Subcutaneous abdominal adipose tissue (tissue), 5 donors: Measurements from ENCODE around the gene LTBR.

ENCODE experiments used
- H3K27ac ChIP-seq: one replicate; pipeline ENCODE4 v1.7.0; 2013; ENCODE audit warnings: low read depth, mild to moderate bottlenecking, inconsistent platforms, low read length, moderate library complexity
- H3K27me3 ChIP-seq, 5 donors: one replicate each; pipeline ENCODE4 v1.7.0; 2013; ENCODE audit warnings: low read length in 5 of 5, inconsistent platforms in 1 of 5; ENCODE audit not compliant: control insufficient read depth in 5 of 5, insufficient read depth in 4 of 5
- H3K36me3 ChIP-seq, 5 donors: one replicate each; pipeline ENCODE4 v1.7.0; 2013; ENCODE audit warnings: low read length in 5 of 5; ENCODE audit not compliant: control insufficient read depth in 5 of 5, insufficient read depth in 5 of 5
- H3K4me1 ChIP-seq, 5 donors: one replicate each; pipeline ENCODE4 v1.7.0; 2013; ENCODE audit warnings: low read length in 5 of 5, mild to moderate bottlenecking in 3 of 5, moderate library complexity in 1 of 5; ENCODE audit not compliant: control insufficient read depth in 5 of 5, insufficient read depth in 5 of 5
- H3K4me3 ChIP-seq, 5 donors: one replicate each; pipeline ENCODE4 v1.7.0; 2013; ENCODE audit warnings: low read length in 5 of 5, low read depth in 1 of 5
- H3K9ac ChIP-seq, 5 donors: one replicate each; pipeline ENCODE4 v1.7.0; 2013; ENCODE audit warnings: low read length in 5 of 5, mild to moderate bottlenecking in 4 of 5, moderate library complexity in 3 of 5
- H3K9me3 ChIP-seq, 5 donors: one replicate each; pipeline ENCODE4 v1.7.0; 2013; ENCODE audit warnings: low read length in 5 of 5; ENCODE audit not compliant: control insufficient read depth in 5 of 5
- donor health status: healthy.
- donor health status: healthy.
- donor health status: healthy.
- donor health status: healthy.
- donor health status: healthy.

LTBR gene

GRCh38 chr12:6394398-6394797 is 10.4 kb downstream of the LTBR start:
- Histone ChIP-seq H3K4me1 (peaks cover 0 to 10% (median 8%) of the 10 kb centered on the region in 5 donors), H3K9ac (no peak overlapping the region), H3K27ac (no peak overlapping the region), H3K9me3 (peaks cover 0 to 3% (median 0%) of the 10 kb centered on the region in 5 donors), H3K27me3 (no peaks in the 10 kb centered on the region), H3K4me3 (no peak overlapping the region), H3K36me3 (peaks cover 5 to 32% (median 21%) of the 10 kb centered on the region in 5 donors)

GRCh38 chr12:6396031-6396430 is 12.1 kb downstream of the LTBR start:
- peaks cover 3 to 18% (median 11%) of the 10 kb centered on the region in 5 donors for H3K36me3 ChIP-seq
- no peak overlapping the region for H3K27ac ChIP-seq
- no peaks in the 10 kb centered on the region for H3K27me3 ChIP-seq
- H3K9me3 ChIP-seq, result peaks cover 0 to 3% (median 0%) of the 10 kb centered on the region in 5 donors
- peaks cover 0 to 10% (median 8%) of the 10 kb centered on the region in 5 donors for H3K4me1 ChIP-seq
- no peak overlapping the region for H3K4me3 ChIP-seq
- no peak overlapping the region for H3K9ac ChIP-seq

- no peaks in the 10 kb centered on the region for H3K36me3 ChIP-seq
- no peaks in the 10 kb centered on the region for H3K9me3 ChIP-seq
- H3K4me1 ChIP-seq, result no peaks in the 10 kb centered on the region
- H3K9ac ChIP-seq, result no peak overlapping the region
- H3K27ac ChIP-seq, result no peak overlapping the region
- no peaks in the 10 kb centered on the region for H3K27me3 ChIP-seq
- H3K4me3 ChIP-seq, result no peak overlapping the region
Observed at GRCh38 chr12:6399884-6400644, 16.1 kb downstream of the LTBR start.

- Histone ChIP-seq H3K27me3 (no peaks in the 10 kb centered on the region), H3K27ac (no peak overlapping the region), H3K4me1 (no peaks in the 10 kb centered on the region), H3K9ac (no peak overlapping the region), H3K36me3 (no peaks in the 10 kb centered on the region), H3K4me3 (no peak overlapping the region), H3K9me3 (no peaks in the 10 kb centered on the region)
Observed at GRCh38 chr12:6404390-6404789, 20.4 kb downstream of the LTBR start.

GRCh38 chr12:6405963-6406362 is 22.0 kb downstream of the LTBR start:
- H3K9ac ChIP-seq, result no peak overlapping the region
- H3K27ac ChIP-seq, result no peak overlapping the region
- H3K4me1 ChIP-seq, result no peaks in the 10 kb centered on the region
- no peak overlapping the region for H3K4me3 ChIP-seq
- no peaks in the 10 kb centered on the region for H3K9me3 ChIP-seq
- no peaks in the 10 kb centered on the region for H3K27me3 ChIP-seq
- no peaks in the 10 kb centered on the region for H3K36me3 ChIP-seq

GRCh38 chr12:6407236-6407954 is 23.4 kb downstream of the LTBR start:
- Histone ChIP-seq H3K4me1 (no peaks in the 10 kb centered on the region), H3K27me3 (no peaks in the 10 kb centered on the region), H3K4me3 (no peak overlapping the region), H3K9me3 (no peaks in the 10 kb centered on the region), H3K36me3 (no peaks in the 10 kb centered on the region), H3K9ac (no peak overlapping the region), H3K27ac (no peak overlapping the region)

GRCh38 chr12:6416596-6416995 is 32.6 kb downstream of the LTBR start:
- Histone ChIP-seq H3K27ac (no peak overlapping the region), H3K9ac (no peak overlapping the region), H3K27me3 (no peaks in the 10 kb centered on the region), H3K9me3 (no peaks in the 10 kb centered on the region), H3K4me1 (no peaks in the 10 kb centered on the region), H3K36me3 (no peaks in the 10 kb centered on the region), H3K4me3 (no peak overlapping the region)

- H3K9me3 ChIP-seq, result no peaks in the 10 kb centered on the region
- no peaks in the 10 kb centered on the region for H3K36me3 ChIP-seq
- H3K4me1 ChIP-seq, result peaks cover 2 to 7% (median 6%) of the 10 kb centered on the region in 5 donors
- H3K4me3 ChIP-seq, result no peak overlapping the region
- H3K27me3 ChIP-seq, result no peaks in the 10 kb centered on the region
- H3K9ac ChIP-seq, result no peak overlapping the region
- no peak overlapping the region for H3K27ac ChIP-seq
Observed at GRCh38 chr12:6418796-6419195, 34.8 kb downstream of the LTBR start.

- no peak overlapping the region for H3K9ac ChIP-seq
- H3K27ac ChIP-seq, result no peak overlapping the region
- no peaks in the 10 kb centered on the region for H3K36me3 ChIP-seq
- H3K4me1 ChIP-seq, result peaks cover 2 to 11% (median 9%) of the 10 kb centered on the region in 5 donors
- no peaks in the 10 kb centered on the region for H3K9me3 ChIP-seq
- no peak overlapping the region for H3K4me3 ChIP-seq
- no peaks in the 10 kb centered on the region for H3K27me3 ChIP-seq
Observed at GRCh38 chr12:6420364-6420763, 36.4 kb downstream of the LTBR start.

- H3K4me1 ChIP-seq, result peaks cover 2 to 11% (median 9%) of the 10 kb centered on the region in 5 donors
- H3K4me3 ChIP-seq, result peak overlapping the region in 2 of 5 donors; percentile 28 to 31
- H3K9ac ChIP-seq, result no peak overlapping the region
- no peaks in the 10 kb centered on the region for H3K9me3 ChIP-seq
- H3K36me3 ChIP-seq, result no peaks in the 10 kb centered on the region
- no peaks in the 10 kb centered on the region for H3K27me3 ChIP-seq
- no peak overlapping the region for H3K27ac ChIP-seq
Observed at GRCh38 chr12:6423267-6424007, 39.5 kb downstream of the LTBR start.
